Panc1 (cell line): ENCODE results near the gene E4F1. TPM values are rescaled to one million over a fixed set of nuclear protein-coding genes. Genes with fewer than 3 reads are reported as not detected.

ENCODE experiments used
- ATAC-seq: fragments of 200-7000 bp; cut with Tn5 transposase; 2 replicates; pipeline ENCODE4 v1.9.1; 2020; ENCODE audit warnings: mild to moderate bottlenecking, moderate library complexity
- BruUV-seq: library from RNA; stranded (reverse); fragments of 400-500 nt; replicated peaks from 2 replicates; lab custom pipeline; 2021; lab: Mats Ljungman, UMichigan
- CTCF ChIA-PET: fragments of 300-600 bp; sonication (Branson Sonifier 250); formaldehyde crosslinking; loops from one replicate; lab custom pipeline; 2022; ENCODE audit warnings: antibody characterized with exemption; lab: Charles Lee
- POLR2A ChIA-PET: fragments of 300-600 bp; sonication (Branson Sonifier 250); formaldehyde crosslinking; loops from one replicate; lab custom pipeline; 2022; ENCODE audit warnings: antibody characterized with exemption; lab: Charles Lee
- DNase-seq: peaks from one replicate; pipeline ENCODE4 v3.0.0-alpha.2; 2010; ENCODE audit warnings: low read depth, low spot score
- H3K27ac ChIP-seq: 2 replicates; pipeline ENCODE4 v1.5.1; 2011; ENCODE audit warnings: mild to moderate bottlenecking, low read length, inconsistent platforms
- H3K27me3 ChIP-seq: fragments of 200-500 bp; sonication (Bioruptor generic); 2 replicates; pipeline ENCODE4 v1.6.0; 2014; ENCODE audit warnings: low read length, inconsistent platforms; ENCODE audit not compliant: control insufficient read depth, insufficient read depth
- H3K36me3 ChIP-seq: fragments of 200-500 bp; sonication (Bioruptor generic); 2 replicates; pipeline ENCODE4 v1.5.1; 2014; ENCODE audit warnings: inconsistent platforms, mild to moderate bottlenecking, low read length, moderate library complexity; ENCODE audit not compliant: control insufficient read depth, insufficient read depth
- H3K4me1 ChIP-seq: 2 replicates; pipeline ENCODE4 v1.5.1; 2011; ENCODE audit warnings: inconsistent platforms, mild to moderate bottlenecking, low read length, moderate library complexity; ENCODE audit not compliant: control insufficient read depth, insufficient read depth
- H3K4me3 ChIP-seq, 2 experiments: 2 replicates each; pipeline ENCODE4 v1.5.1; 2011 to 2012; ENCODE audit warnings: low read depth in 2 of 2, low read length in 2 of 2, mild to moderate bottlenecking in 2 of 2, inconsistent platforms in 1 of 2, moderate library complexity in 1 of 2
- H3K9me3 ChIP-seq: fragments of 200-500 bp; sonication (Bioruptor generic); 2 replicates; pipeline ENCODE4 v1.5.1; 2014; ENCODE audit warnings: low read depth, mild to moderate bottlenecking, inconsistent platforms, low read length, moderate library complexity; ENCODE audit not compliant: control insufficient read depth, insufficient read depth
- CTCF ChIP-seq: fragments of 450-650 bp; IDR thresholded peaks from 2 replicates; pipeline ENCODE4 v1.5.1; 2017; ENCODE audit warnings: mild to moderate bottlenecking
- POLR2AphosphoS5 ChIP-seq: IDR thresholded peaks from 2 replicates; pipeline ENCODE4 v1.6.1; 2012; ENCODE audit warnings: mild to moderate bottlenecking, low read depth, low read length, moderate library complexity
- REST ChIP-seq, 2 experiments: IDR thresholded peaks; 2 replicates each; pipeline ENCODE4 v1.6.1; 2011 to 2012; ENCODE audit warnings: low read depth in 2 of 2, control low read depth in 1 of 2, low read length in 1 of 2, mild to moderate bottlenecking in 1 of 2, moderate library complexity in 1 of 2; ENCODE audit not compliant: insufficient read depth in 1 of 2
- SIN3A ChIP-seq: IDR thresholded peaks from 2 replicates; pipeline ENCODE4 v1.6.1; 2012; ENCODE audit warnings: low read depth, mild to moderate bottlenecking, low read length, moderate library complexity, borderline replicate concordance; ENCODE audit not compliant: insufficient read depth
- TCF7L2 ChIP-seq: IDR thresholded peaks from 2 replicates; pipeline ENCODE4 v1.6.1; 2011; ENCODE audit warnings: mild to moderate bottlenecking, low read depth, low read length, inconsistent platforms
- in situ Hi-C: cut with HindIII; loops from 2 replicates; pipeline ENCODE4 v1.10.0; 2016; ENCODE audit warnings: low sequenced_read_pairs, low pct_unique_long_range_greater_than_20kb
- intact Hi-C: fragments of 100-400 bp; cut with micrococcal nuclease; formaldehyde crosslinking; loops from one replicate; pipeline ENCODE4 v1.10.0; 2022; ENCODE audit not compliant: unreplicated experiment
- total RNA-seq: library from RNA; stranded (reverse); gene quantifications from one replicate; pipeline ENCODE4 v1.2.1, GENCODE V29; 2021; ENCODE audit not compliant: unreplicated experiment

Gene E4F1
- total RNA-seq, 1 experiment from 2014 or later, result 50.8 TPM

- no TSS peak for BruUV-seq
- ATAC-seq, result no peak
- Histone ChIP-seq H3K27ac (no peak overlapping the region), H3K36me3 (peaks cover 3% of the 10 kb centered on the region; the same call in 1 of the 2 replicates), H3K27me3 (no peaks in the 10 kb centered on the region), H3K4me1 (peaks cover 37% of the 10 kb centered on the region), H3K9me3 (no peaks in the 10 kb centered on the region), H3K4me3 (no peak overlapping the region)
- POLR2A ChIA-PET, result no interaction called here
- intact Hi-C loops, result no loop called here
- TF ChIP-seq TCF7L2 (no peak), SIN3A (no peak), CTCF (no peak), POLR2AphosphoS5 (no peak), REST (IDR thresholded peaks at IDR 0.05; ENCODE audit: insufficient read depth in 1 of 2, low read depth in 2 of 2, low read length in 1 of 2) (no peak)
- no peak for DNase-seq
- in situ Hi-C loops, result no loop called here
- CTCF ChIA-PET, result no interaction called here
Measured at GRCh38 chr16:2208772-2209171, 14.6 kb upstream of the E4F1 start.

- CTCF ChIA-PET, result no interaction called here
- POLR2A ChIA-PET, result interaction anchor here (0.6 kb wide), 1 partner anchor 13 kb away, joined by 7 read pairs; no protein-coding TSS in a partner anchor
- intact Hi-C loops, result no loop called here
Measured at GRCh38 chr16:2209258-2210008, 14.0 kb upstream of the E4F1 start.

More at GRCh38 chr16:2209258-2210008, 14.0 kb upstream of the E4F1 start:
- TF ChIP-seq TCF7L2 (no peak), REST (IDR thresholded peaks at IDR 0.05; ENCODE audit: insufficient read depth in 1 of 2, low read depth in 2 of 2, low read length in 1 of 2) (no peak), CTCF (no peak), POLR2AphosphoS5 (no peak), SIN3A (no peak)
- no peak for DNase-seq
- no peak overlapping the region for H3K4me3 ChIP-seq
- H3K36me3 ChIP-seq, result peaks cover 3% of the 10 kb centered on the region; the same call in 1 of the 2 replicates
- no peak overlapping the region for H3K27ac ChIP-seq
- no peak for ATAC-seq
- H3K4me1 ChIP-seq, result peaks cover 37% of the 10 kb centered on the region
- H3K9me3 ChIP-seq, result no peaks in the 10 kb centered on the region
- in situ Hi-C loops, result no loop called here
- no peaks in the 10 kb centered on the region for H3K27me3 ChIP-seq
- no TSS peak for BruUV-seq
